Gastrocnemius medialis (tissue), 4 donors: ENCODE results near the gene ACTN4.

ENCODE experiments used
- CTCF ChIP-seq, 5 experiments: fragments of 450-650 bp in 3 of 5; fragments of 200-600 bp in 2 of 5; sonication (generic) in 2 of 5; IDR thresholded peaks in 4 of 5; conservative IDR thresholded peaks in 1 of 5; 1 replicate in 4 of 5; 2 replicates in 1 of 5; pipeline ENCODE4 v1.5.1; 2016 to 2019; ENCODE audit warnings: antibody characterized with exemption in 5 of 5, mild to moderate bottlenecking in 3 of 5, moderate library complexity in 3 of 5
- POLR2A ChIP-seq, 2 donors: fragments of 450-650 bp; IDR thresholded peaks; one replicate each; pipeline ENCODE4 v1.6.1; 2017; ENCODE audit warnings: antibody characterized with exemption in 2 of 2, mild to moderate bottlenecking in 2 of 2, moderate library complexity in 2 of 2

- TF ChIP-seq CTCF (IDR thresholded peaks at IDR 0.05 in 4 of 5, conservative IDR thresholded peaks at IDR 0.05 in 1 of 5): peak in 1 of 5 experiments; percentile 7
- peak in 1 of 2 donors; percentile 38 for TF ChIP-seq POLR2A (IDR thresholded peaks at IDR 0.05)
These were observed 7.1 kb upstream of the ACTN4 start for GRCh38 chr19:38640368-38640767.
